ENCODE measurements around the gene SYNE2. TPM values are rescaled to one million over a fixed set of nuclear protein-coding genes. Genes with fewer than 3 reads are reported as not detected.

The SYNE2 gene
- total RNA-seq, 2 donors from 2014 or later: 104 to 390 TPM

DNA sequence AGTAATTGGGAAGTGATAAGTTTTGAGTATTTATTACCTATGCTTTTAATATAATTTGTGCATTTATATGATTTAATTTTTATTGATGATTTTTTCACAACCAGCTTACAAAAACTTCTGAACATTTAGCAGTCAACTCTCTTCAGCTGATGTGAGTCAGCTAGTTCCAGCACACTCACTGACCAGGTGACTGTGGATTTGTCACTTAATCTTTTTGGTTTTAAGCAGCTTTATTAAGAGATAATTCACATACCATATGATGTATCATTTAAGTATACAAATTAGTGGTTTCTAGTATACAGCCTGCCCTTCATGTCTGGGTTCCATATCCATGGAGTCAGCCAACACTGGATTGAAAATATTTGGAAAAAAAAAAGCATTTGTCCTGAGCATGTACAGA lies 103.5 kb downstream of the SYNE2 start:
- Histone ChIP-seq H3K36me3 (no peaks in the 10 kb centered on the region), H3K9me3 (no peaks in the 10 kb centered on the region), H3K27ac (no peak overlapping the region), H3K27me3 (replicated peaks; ENCODE audit: insufficient read depth) (no peaks in the 10 kb centered on the region), H3K4me1 (replicated peaks) (no peaks in the 10 kb centered on the region), H3K4me3 (no peak overlapping the region)
- intact Hi-C loops (cut with DNase I): no loop called here
- no peak for DNase-seq (ENCODE audit: low spot score)
- TF ChIP-seq POLR2A (IDR thresholded peaks at IDR 0.05) (no peak), POLR2AphosphoS5 (IDR thresholded peaks at IDR 0.05) (no peak)
- TF ChIP-seq, protein P1, sequence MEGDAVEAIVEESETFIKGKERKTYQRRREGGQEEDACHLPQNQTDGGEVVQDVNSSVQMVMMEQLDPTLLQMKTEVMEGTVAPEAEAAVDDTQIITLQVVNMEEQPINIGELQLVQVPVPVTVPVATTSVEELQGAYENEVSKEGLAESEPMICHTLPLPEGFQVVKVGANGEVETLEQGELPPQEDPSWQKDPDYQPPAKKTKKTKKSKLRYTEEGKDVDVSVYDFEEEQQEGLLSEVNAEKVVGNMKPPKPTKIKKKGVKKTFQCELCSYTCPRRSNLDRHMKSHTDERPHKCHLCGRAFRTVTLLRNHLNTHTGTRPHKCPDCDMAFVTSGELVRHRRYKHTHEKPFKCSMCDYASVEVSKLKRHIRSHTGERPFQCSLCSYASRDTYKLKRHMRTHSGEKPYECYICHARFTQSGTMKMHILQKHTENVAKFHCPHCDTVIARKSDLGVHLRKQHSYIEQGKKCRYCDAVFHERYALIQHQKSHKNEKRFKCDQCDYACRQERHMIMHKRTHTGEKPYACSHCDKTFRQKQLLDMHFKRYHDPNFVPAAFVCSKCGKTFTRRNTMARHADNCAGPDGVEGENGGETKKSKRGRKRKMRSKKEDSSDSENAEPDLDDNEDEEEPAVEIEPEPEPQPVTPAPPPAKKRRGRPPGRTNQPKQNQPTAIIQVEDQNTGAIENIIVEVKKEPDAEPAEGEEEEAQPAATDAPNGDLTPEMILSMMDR (IDR thresholded peaks at IDR 0.05): no peak

DNA sequence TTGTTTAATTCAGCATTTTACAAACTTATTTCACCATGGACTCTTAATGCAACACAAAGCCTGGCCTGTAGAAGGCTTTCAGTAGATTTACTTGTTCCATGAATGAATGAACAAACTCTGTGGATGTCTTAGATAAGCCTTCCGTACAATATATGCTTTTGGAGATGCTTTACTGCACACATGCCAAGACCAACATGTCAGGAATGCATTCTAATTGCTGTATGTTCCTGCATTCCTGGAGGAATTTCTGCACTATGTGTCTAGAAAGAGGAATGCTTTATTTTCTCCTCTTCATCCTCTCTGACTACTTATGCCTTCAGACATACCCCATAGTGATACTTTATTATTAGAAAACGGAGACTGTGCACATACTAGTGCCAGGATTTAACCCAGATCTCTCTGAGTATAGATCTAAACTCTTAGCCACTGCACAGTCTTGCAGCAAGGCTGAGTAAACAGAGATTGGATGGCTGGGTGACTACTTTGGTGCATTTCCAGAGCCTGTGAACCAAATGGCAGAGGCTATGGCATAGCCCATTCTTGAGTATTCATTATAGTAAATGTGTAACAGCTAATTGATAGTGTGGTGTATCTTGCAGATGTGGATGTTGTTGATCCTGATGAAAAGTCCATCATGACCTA lies 108.2 kb downstream of the SYNE2 start:
- H3K27ac ChIP-seq: no peak overlapping the region
- no peaks in the 10 kb centered on the region for H3K27me3 ChIP-seq (replicated peaks; ENCODE audit: insufficient read depth)
- no peaks in the 10 kb centered on the region for H3K9me3 ChIP-seq
- intact Hi-C loops (cut with DNase I): no loop called here
- DNase-seq (ENCODE audit: low spot score): no peak
- TF ChIP-seq POLR2A (IDR thresholded peaks at IDR 0.05): no peak
- H3K4me1 ChIP-seq (replicated peaks): no peaks in the 10 kb centered on the region
- no peak overlapping the region for H3K4me3 ChIP-seq
- H3K36me3 ChIP-seq: no peaks in the 10 kb centered on the region
- WGBS: 55% methylated on average over 2 of the region's 2 CpGs

DNA sequence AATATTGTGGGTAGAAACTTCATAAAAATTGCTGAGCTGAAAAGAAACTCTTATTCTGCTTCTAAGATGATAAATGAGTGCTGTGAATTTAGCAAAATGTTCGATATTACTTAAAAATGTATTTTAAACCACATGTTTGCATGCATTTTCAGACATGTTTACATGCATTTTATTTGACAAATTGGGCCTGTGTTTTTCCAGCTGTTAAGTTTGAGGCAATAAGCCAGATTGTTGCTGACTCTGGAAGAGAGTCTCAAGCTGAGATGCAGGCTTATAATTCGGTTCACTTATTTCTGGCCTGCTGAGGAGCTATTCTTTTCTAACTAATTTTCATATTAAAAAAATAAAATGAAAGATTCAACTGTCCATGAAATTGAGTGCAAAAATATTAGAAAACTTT lies 110.1 kb downstream of the SYNE2 start:
- H3K4me1 ChIP-seq (replicated peaks): no peaks in the 10 kb centered on the region
- WGBS: 53% methylated on average over 2 of the region's 2 CpGs
- no peak overlapping the region for H3K4me3 ChIP-seq
- H3K27ac ChIP-seq: no peak overlapping the region
- H3K27me3 ChIP-seq (replicated peaks; ENCODE audit: insufficient read depth): no peaks in the 10 kb centered on the region
- no peaks in the 10 kb centered on the region for H3K9me3 ChIP-seq
- DNase-seq (ENCODE audit: low spot score): no peak
- TF ChIP-seq POLR2A (IDR thresholded peaks at IDR 0.05) (no peak), POLR2AphosphoS5 (IDR thresholded peaks at IDR 0.05) (no peak)
- TF ChIP-seq, protein P1 (IDR thresholded peaks at IDR 0.05): no peak
- no peaks in the 10 kb centered on the region for H3K36me3 ChIP-seq
- intact Hi-C loops (cut with DNase I): no loop called here

DNA sequence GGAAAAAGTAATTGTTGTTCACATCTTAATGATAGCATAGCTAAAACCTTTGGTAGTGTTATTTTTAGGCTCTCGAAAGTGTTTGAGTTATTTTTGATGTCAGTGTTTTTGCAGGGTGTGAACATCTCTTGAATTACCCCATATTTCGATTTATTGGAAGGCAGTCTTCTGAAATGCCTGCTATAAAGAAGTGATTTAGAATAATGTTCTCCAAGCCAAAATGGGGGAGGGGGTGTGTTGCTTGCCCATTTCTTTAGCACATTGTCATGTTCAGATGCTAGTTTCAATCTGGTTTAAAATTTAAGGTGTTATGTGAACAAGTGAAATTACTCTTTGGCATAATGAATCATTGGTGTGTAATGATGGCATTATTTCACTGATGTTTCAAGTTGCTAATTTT lies 110.6 kb downstream of the SYNE2 start:
- H3K27ac ChIP-seq: no peak overlapping the region
- WGBS: 57% methylated on average over 2 of the region's 2 CpGs
- no peaks in the 10 kb centered on the region for H3K9me3 ChIP-seq
- DNase-seq (ENCODE audit: low spot score): no peak
- H3K27me3 ChIP-seq (replicated peaks; ENCODE audit: insufficient read depth): no peaks in the 10 kb centered on the region
- TF ChIP-seq, protein P1 (IDR thresholded peaks at IDR 0.05): no peak
- TF ChIP-seq POLR2A (IDR thresholded peaks at IDR 0.05) (no peak), POLR2AphosphoS5 (IDR thresholded peaks at IDR 0.05) (no peak)
- intact Hi-C loops (cut with DNase I): no loop called here
- H3K4me3 ChIP-seq: no peak overlapping the region
- no peaks in the 10 kb centered on the region for H3K36me3 ChIP-seq
- H3K4me1 ChIP-seq (replicated peaks): no peaks in the 10 kb centered on the region

DNA sequence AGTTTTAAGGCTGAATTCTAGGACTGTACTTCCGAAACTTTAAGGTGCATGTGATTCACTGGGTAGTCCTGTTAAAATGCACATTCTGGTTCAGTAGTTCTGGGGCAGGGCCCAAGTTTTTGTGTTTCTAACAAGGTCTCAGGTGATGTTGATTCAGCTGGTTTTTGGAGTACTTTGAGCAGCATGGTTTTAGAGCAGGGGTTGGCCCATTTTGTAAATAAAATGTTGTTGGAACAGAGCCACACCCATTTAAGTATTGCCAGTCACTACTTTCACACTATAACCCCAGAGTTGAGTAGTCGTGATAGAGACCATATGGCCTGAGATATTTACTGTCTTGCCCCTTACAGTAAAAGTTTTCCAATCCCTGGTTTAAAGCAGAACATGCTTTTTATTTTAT lies 111.3 kb downstream of the SYNE2 start:
- Histone ChIP-seq H3K4me1 (replicated peaks) (no peaks in the 10 kb centered on the region), H3K36me3 (no peaks in the 10 kb centered on the region), H3K9me3 (no peaks in the 10 kb centered on the region), H3K4me3 (no peak overlapping the region), H3K27me3 (replicated peaks; ENCODE audit: insufficient read depth) (no peaks in the 10 kb centered on the region), H3K27ac (no peak overlapping the region)
- intact Hi-C loops (cut with DNase I): no loop called here
- no peak for DNase-seq (ENCODE audit: low spot score)
- 69% methylated on average over 2 of the region's 2 CpGs for WGBS
- TF ChIP-seq, protein P1 (IDR thresholded peaks at IDR 0.05): no peak
- TF ChIP-seq POLR2AphosphoS5 (IDR thresholded peaks at IDR 0.05): no peak
- no peak for TF ChIP-seq POLR2A (IDR thresholded peaks at IDR 0.05)

All from prostate gland (tissue), 2 donors.